Islet of Langerhans (tissue), 1 donor: Measurements from ENCODE around the gene COL3A1.
A peak's percentile ranks its signal among the peaks of the same experiment; 100 is the strongest.

ENCODE experiments used
- FAIRE-seq: peaks from one replicate; lab custom pipeline; 2011; peaks lifted over from hg19 to GRCh38; lab: Jason Lieb, UNC

The COL3A1 gene

DNA sequence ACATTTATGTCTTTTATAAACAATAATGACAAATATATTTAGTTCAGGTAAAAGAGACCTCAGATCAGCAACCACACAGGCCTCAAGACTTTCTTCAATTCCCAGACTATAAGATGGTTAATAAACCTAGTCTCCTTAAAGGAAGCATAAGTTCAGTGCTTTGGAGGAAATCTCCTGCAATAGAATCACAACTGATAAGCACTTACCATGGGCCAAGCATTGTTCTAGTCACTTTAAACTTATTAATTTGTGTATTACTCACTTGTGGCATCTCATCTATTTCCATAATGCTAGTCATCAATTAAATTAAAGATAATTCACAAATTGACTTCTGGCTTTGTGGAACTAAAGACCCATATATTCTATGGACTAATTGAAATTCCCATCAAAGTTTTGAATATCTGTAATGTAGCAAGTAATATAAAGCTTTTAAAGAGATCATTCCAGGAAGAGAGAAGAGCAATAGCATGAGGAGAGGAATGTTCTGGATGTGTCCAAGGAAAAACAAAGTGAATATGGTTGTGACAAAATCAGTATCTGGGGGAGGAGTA is 42.2 kb downstream of the COL3A1 start:
- no peak for FAIRE-seq

DNA sequence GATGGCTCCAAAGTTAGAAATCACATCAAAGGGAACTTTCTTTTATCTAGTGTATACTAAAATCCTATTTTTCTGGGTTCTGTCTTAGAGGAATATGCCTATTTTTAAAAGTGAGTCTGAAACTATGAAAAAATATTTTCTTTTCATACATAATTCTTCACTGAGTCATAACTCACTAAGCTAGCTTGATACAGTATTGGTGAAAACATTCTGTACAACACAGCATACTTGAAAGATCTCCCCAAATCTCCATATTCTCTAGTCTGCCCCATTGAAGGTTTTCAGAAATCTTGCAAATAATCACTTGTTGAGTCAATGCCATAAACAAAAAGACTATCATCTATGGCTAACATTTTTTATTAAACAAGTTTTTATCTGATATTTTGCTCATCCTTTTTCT is 44.5 kb downstream of the COL3A1 start:
- no peak for FAIRE-seq

- FAIRE-seq = no peak
Observed at GRCh38 chr2:189020179-189020578, 46.0 kb downstream of the COL3A1 start.

DNA sequence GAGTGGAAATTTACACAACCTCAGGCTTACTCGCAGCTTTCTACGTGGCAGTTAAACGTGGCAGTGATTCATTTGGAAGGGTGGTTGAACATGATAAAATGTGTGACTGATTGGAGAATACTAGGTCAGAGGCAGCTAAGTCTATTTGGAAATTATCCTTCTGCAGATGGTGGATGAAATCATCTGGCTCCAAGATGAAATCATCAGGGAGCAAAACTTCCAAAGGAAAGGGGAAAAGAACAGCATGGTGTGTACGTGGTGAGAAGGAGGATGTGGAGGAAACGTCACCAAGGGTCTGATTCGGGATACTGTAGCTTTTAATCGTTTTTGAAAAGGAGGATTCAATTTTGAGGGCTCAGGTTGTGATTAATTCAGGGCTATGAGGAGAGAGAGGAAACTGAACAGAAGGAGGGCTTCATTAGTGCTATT is 47.9 kb downstream of the COL3A1 start:
- FAIRE-seq = no peak

- no peak for FAIRE-seq
Observed at GRCh38 chr2:189022492-189022891, 48.3 kb downstream of the COL3A1 start.

GRCh38 chr2:189024901-189025618 is 50.9 kb downstream of the COL3A1 start:
- no peak for FAIRE-seq

GRCh38 chr2:189037518-189037917 is 63.3 kb downstream of the COL3A1 start:
- no peak for FAIRE-seq

GRCh38 chr2:189045836-189046235 is 71.7 kb downstream of the COL3A1 start:
- no peak for FAIRE-seq

GRCh38 chr2:189046320-189046719 is 72.1 kb downstream of the COL3A1 start:
- no peak for FAIRE-seq

DNA sequence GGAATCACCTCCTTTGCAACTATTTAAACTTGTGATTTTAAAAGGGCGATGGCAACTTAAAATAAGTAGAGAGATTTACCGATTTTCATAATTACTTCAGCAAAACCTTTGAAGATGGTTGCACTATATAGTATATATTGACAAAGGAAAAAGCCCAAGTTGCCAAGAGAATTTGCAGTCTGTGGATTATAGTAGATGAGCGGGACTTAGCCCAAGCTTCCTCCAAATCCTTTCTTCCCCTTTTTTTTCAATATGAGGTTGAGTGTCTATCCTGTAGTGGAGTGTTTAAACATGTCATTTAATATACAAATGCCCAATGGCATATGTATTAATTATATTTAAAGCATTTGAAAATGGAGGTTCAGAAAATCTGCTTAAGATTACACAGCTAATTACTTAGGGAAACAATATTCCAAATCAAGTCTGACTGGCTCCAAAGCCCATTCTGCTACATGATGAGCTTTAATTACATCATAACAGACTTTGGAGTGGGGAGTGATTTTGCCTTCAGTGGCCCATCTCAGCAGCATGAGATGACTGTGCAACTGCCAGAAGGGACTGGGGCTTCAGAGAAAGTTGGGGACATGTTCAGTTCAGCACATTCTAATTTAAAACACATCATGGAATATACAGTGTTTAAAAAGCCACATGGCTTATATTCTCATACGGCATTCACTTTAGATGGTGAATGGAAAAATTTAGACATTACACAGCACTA is 73.2 kb downstream of the COL3A1 start:
- FAIRE-seq = no peak

- peak; percentile 49 for FAIRE-seq
Observed at GRCh38 chr2:189048189-189048588, 74.0 kb downstream of the COL3A1 start.

GRCh38 chr2:189049709-189050164 is 75.6 kb downstream of the COL3A1 start:
- FAIRE-seq = no peak

GRCh38 chr2:189050165-189050712 is 76.1 kb downstream of the COL3A1 start:
- FAIRE-seq = no peak

- FAIRE-seq = no peak
Observed at GRCh38 chr2:189056200-189057106, 82.3 kb downstream of the COL3A1 start.

DNA sequence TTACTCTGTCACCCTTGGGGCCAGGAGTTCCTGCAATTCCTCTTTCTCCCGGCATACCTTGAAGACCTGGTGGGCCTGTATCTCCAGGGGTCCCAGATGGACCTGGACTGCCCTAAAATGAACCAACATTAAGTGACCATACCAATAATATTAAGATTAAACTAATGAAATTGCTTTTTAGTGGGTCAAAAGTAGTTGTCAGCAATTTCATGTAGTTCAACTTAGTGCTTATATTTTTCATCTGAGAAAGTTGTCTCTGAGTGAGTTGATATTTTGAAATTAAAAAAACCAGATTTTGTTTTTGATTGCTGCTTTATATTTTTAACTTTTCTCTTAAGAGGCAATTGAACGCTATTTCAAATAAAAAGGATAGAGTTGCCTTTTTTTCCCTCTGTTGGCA is 83.1 kb downstream of the COL3A1 start:
- FAIRE-seq = no peak

DNA sequence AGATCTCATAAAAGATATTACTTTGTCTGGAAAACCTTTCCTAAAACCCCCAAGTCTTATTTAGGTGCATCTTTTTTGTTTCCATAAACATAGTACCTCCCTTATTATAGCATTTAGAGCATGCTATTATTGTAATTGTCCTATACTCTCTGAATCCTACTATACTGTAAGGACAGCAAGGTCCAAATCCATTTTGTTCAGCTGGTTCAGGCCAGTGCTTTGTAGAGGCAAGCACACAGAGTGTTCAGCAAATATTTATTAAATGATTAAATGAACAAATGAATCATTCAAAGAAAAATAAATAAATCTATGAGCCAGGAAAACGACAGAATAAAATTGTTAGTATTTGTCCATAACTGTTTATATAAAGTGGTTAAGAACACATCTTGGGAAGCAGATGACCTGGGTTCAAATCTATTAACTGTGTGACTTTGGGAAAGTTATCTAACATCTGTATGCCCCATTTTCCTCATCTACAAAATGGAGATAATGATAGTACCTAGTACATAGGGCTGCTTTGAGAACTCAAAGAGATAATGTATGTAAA is 86.0 kb downstream of the COL3A1 start:
- peak; percentile 36 for FAIRE-seq
